GM19324 (cell line): Measurements from ENCODE around the gene RCAN3.
"Not testable (repeated sequence)": the region's sequence is repeated elsewhere in the genome, so short reads cannot be mapped to it uniquely, and the experiment has no call there.

Source experiments
- ATAC-seq: cut with Tn5 transposase; IDR thresholded peaks from one replicate; pipeline ENCODE4 v1.9.1; 2021; ENCODE audit warnings: mild to moderate bottlenecking, moderate library complexity; ENCODE audit not compliant: unreplicated experiment, low FRiP score

RCAN3 gene

DNA sequence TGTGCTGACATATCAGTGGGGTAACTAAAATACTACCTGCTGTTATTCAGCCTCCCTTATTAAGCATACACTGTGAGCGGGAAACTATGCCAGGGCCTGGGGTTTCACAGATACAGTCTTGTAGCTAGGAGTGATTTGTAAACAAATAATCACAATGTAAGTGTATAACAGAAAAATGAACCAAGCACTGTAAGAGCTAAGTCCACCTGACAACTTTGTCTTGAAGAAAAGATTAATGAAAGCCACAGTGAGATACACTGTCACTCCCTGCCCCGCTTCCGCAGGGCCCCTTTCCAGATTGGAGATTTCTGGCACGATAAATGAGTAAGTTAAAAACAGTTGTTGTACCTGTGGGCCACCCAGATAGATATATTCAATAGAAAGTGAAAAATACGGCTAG lies 4.8 kb downstream of the RCAN3 start:
- no peak for ATAC-seq

DNA sequence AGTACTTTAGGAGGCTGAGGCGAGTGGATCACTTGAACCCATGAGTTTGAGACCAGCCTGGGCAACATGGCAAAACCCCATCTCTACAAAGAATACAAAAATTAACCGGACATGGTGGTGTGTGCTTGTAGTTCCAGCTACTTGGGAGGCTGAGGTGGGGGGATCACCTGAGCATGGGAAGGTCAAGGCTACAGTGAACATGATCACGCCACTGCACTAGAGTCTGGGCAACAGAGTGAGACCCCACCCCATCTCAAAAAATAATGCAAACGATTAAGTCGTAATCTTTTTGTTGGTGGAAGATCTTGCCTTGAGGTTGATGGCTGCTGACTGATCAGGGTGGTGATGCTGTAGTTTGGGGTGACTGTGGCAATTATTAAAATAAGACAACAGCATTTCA lies 6.3 kb downstream of the RCAN3 start:
- no peak for ATAC-seq

DNA sequence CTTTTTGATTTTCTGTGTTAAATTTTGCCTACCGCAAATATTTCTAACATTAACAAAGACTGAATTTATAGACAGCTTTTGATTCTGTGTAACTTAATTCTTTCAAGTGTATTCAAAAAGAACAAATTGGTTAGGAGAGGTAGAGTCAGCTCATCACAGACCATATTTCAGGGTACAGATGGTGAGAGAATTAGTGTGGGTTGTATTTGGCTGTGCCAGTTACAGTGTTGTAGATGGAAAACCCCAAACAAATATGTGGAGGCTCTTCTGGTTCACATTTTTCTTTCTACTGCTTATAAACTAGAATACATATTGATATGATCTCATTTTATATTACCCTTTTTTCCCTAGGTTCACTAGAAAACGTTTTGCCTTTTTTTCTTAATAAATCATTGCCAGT lies 11.1 kb downstream of the RCAN3 start:
- no peak for ATAC-seq

DNA sequence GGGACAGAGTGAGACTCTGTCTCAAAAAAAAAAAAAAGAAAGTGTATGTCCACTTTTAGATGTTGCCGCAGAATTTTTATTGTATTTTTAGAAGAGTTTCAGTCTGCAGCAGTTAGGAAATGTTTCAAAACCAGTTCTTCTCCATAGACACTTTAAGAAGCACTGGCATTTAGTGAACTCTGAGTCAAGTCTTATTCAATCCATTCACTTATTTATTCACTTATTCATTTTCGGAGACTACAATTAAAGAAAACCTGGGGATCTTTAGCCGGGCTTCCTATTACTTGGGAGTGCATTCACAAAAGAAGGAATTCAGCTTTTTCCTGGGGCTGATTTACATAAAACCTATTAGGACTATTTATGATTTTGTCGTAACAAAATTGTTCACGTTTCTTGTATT lies 12.3 kb downstream of the RCAN3 start:
- no peak for ATAC-seq

DNA sequence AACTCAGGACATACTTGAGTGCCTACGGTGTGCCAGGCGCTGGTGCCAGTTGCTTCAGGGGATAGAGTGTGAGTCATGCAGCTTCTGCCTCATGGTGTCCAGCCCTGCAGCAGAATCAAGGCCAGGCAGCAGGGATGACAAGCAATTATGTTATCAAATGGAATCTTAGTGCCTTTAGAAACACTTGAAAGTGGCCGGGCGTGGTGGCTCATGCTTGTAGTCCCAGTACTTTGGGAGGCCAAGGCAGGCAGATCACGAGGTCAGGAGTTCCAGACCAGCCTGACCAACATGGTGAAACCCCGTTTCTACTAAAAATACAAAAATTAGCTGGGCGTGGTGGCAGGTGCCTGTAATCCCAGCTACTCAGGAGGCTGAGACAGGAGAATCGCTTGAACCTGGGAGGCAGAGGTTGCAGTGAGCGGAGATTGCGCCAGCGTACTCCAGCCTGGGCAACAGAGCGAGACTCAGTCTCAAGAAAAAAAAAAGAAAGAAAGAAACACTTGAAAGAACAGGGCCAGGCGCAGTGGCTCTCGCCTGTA lies 13.1 kb downstream of the RCAN3 start:
- ATAC-seq: not testable (repeated sequence)

DNA sequence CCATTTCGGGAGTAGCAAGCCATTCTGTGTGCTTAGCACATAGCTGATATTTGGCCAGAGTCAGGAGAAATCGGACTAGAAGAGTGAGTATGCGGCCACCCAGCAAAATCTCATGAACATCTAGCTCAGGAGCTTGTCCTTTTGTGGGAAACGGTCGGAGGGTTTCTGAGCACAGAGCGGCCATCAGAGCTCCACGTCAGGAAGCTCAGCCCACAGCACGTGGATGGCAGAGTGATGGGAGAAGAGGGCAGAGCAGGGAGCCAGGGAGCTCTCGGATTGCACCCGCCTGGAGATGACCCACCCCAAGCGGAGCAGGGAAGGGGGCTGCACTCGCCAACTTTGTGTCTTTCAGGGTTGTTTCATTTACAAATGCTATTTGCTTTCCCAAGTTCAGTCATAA lies 13.9 kb downstream of the RCAN3 start:
- no peak for ATAC-seq

DNA sequence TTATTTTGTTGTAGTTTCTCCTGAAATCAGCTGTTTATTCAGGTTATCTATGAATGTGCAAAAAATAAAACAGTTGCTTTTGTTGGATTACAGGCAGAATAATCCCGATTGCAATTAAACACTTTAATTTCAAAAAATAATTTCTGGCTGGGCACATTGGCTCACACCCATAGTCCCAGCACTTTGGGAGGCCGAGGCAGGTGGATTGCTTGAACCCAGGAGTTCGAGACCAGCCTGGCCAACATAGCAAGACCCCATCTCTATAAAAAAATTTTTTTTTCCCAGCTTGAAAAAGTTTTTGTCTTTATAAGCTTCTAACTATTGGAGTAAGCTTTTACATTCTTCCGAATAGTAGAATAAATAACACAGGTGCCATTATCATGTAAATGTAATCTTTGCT lies 15.3 kb downstream of the RCAN3 start:
- ATAC-seq: no peak

DNA sequence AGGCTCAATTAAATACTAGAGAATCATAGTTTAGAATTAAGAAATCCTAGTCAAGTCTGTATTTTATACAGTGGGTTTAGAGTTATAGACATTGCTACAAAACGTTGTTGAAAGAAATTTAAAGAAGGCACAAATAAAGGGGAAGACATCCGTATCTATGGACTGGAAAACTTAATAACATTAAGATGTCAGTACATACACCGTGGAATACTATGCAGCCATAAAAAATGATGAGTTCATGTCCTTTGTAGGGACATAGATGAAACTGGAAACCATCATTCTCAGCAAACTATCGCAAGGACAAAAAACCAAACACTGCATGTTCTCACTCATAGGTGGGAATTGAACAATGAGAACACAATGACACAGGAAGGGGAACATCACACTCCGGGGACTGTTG lies 17.6 kb downstream of the RCAN3 start:
- ATAC-seq: not testable (repeated sequence)

DNA sequence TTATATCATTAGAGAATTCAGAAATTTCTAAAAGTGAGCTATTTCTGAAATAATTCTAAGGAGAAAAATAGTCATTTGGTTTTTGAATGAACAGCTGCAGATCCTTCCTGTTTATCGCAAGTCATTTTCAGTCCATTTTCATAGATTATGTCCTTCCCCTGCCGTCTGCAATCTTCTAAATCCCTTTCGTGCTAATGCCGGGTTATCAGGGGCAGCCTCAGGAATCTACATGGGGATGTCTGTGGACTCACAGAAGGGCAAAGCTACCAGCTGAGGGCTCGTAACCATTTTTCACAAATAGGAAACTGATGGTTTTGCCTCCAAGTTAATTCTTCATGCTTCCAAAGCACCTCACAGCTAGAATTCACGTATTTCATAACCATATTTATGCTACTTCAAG lies 23.0 kb downstream of the RCAN3 start:
- no peak for ATAC-seq

DNA sequence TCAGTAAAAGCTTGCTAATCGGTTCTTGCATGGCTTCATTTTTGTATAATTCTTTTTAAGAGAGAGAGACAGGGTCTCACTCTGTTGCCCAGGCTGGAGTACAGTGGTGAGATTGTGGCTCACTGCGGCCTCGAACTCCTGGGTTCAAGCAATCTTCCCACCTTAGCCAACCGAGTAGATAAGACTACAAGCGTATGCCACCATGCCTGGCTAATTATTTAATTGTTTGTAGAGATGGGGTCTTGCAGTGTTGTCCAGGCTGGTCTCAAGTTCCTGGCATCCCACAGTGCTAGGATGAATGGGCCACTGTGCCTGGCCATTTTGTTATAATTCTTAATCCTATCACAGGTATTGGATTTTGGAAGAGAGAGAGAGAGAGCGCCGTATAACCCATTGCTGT lies 23.4 kb downstream of the RCAN3 start:
- ATAC-seq: no peak

DNA sequence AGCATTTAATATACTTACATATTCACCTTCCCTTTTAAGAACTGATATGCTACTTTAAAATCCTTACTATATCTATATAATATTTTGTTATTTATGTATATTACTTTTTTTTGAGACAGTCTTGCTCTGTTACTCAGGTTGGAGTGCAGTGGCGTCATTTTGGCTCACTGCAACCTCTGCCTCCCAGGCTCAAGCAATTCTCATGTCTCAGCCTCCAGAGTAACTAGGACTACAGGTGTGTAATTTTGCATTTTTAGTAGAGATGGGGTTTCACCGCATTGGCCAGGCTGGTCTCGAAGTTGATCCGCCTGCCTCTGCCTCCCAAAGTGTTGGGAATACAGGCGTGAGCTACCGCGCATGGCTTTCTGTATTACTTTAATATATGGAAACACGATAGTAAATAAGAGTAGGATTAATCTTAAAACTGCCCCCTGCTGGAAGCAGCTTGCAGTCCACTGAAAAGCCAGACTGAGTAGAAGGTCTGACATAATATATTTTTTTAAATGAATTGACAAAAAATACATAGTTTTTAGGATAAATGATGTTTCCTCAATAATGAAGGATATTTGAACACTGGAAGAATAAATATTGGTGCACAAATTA lies 24.4 kb downstream of the RCAN3 start:
- no peak for ATAC-seq

DNA sequence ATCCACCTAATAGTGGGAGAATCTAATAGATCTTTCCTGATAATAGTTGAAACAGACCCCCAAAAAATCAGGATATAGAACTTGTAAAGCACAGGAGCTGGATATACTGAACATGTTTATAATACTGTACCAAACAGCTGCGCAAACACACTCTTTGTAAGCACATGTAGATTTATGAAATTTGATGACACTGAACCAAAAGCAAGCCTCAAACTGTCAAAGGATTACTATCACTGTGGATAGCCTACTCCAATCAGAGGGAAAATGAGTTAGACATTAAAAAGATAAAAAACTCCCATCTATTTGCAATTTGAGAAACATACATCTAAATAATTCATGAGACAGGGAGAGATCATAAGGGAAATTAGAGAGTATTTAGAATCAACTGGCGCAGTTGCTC lies 26.1 kb downstream of the RCAN3 start:
- no peak for ATAC-seq

DNA sequence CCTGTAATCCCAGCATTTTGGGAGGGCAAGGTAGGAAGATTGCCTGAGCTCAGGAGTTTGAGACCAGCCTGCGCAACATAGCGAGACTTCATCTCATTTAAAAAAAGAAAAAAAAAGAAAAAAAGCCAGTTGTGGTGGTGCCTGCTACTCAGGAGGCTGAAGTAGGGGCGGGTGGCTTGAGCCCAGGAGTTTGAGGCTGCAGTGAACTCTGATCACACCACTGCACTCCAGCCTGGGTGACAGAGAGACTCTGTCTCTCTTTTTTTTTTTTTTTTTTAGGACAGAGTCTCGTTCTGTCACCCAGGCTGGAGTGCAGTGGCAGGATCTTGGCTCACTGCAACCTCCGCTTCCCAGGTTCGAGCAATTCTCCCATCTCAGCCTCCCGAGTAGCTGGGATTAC lies 26.7 kb downstream of the RCAN3 start:
- ATAC-seq: not testable (repeated sequence)

DNA sequence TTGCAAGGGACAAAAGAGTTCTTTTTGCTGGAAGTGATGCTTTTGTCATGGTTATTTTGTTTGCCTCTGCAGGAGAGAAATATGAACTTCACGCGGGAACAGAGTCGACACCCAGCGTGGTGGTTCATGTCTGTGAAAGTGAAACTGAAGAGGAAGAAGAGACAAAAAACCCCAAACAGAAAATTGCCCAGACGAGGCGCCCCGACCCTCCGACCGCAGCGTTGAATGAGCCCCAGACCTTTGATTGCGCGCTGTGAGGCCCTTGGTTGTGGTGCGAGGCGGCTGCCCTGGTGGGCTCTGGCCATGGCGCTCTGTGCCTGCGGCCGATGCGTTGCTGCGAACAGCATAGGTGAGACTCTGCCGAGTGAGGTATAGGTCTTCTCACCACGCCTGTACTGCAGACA lies 32.4 kb downstream of the RCAN3 start:
- no peak for ATAC-seq

DNA sequence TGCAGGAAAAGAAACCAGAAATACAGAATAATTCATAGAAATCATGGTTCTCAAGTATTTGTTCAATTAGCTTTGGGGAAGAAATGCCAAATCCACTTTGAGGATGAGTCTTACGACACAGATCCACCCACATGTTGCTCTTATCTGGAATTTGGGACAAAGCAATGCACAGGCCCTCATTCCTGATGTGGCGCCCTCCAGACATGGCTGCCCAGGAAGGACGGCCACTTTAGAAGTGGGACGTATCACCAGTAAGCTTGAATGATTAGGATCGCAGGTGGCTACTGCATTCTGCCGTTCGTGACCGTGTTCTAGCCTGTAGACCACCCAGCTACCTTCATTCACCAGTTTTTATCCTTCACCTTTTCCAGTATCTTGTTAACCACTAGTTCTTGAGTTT lies 33.1 kb downstream of the RCAN3 start:
- no peak for ATAC-seq

DNA sequence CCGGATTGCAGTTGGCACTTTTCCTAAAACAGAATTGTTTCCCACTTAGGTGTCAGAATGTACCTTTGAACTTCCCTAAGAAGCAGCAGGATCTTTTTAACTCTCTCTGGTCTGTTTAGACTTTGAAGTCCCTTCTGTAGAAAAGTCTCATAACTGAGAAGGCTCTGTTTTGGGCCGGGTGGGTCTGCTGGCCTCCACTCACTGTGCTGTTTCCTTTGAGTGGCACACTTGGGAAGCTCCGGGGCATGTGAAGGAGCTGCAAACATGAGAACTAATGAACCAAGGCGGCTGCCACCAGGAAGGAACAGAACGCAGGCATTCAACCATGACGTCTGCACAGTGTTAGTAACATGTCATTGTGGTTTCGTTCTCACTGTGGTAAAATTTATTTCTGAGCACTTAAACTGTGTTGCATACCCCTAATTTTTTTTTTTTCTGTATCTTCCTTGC lies 33.8 kb downstream of the RCAN3 start:
- peak; percentile 49 for ATAC-seq

DNA sequence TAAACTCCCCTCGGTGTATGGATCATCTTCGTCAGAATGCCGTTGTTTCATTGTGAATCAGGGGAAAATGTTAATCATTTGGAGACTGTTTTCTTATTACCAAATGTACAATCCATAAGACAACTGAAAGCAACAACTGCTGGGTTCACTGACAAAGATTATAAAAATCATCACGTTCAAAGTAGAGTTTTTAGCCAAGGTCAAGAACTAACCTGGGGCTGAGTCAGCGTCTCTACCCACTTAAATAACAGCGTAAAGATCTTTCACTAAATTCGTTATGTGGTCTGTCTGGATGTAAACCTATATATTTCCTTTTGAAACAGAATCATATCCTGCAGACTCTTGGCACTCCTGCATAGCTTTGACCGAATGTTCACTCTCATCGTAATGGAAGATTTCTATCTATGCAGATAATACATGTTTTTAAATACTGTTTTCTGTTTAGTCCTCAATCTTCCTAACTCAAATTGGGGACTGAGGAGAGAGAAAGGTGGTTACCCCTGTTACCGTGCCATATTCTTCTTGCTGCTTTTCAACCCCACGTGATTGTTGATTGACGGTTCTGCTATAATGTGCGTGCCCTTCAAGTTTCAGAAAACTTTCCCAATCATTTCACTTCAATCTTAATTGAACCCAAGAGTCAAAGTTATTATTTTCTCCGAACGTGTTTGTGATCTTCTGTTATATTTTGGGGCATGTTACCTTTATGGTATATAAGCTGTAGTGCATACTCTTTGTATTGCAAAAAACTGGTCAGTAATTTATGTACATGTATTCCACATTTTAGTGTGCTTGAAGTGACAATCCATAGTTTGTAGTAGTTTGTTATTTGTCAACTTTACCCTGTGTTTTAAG lies 37.6 kb downstream of the RCAN3 start:
- ATAC-seq: no peak

DNA sequence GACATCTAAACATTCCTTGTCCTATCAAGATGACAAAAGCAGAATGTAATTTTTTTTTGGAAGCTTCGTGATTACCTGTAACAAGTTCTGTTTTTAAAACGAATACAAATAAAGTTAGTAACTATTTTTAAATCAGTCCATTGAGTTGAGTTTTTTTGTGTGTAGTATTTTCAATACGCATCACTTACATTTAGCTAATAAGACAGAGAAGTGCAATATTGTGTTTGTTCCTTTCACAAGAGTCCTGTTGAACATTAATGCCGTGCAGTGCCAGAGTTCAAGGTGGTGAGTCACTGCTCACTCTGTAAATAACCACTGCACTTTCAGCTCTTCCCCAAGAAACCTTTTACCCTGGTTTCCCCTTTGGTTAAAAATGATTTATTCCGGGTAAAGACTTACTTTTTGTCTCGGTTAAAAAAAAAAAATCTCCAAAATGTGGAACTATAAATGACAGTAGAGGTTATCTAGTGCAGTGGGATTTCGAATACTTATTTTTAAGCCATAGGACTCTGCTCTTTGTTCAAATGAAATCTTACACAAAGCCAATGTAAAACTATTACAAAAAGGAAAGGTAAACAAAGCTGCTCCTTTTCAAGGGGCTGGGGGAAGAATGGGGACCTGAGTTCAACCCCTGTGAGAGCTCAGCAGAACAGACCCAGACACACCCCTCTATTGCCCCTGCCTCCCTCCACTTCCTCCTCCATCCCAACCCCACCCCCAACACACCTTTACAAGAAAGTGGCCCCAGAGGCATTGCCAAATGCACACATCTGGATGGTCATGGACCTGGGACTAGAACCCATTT lies 38.5 kb downstream of the RCAN3 start:
- no peak for ATAC-seq

DNA sequence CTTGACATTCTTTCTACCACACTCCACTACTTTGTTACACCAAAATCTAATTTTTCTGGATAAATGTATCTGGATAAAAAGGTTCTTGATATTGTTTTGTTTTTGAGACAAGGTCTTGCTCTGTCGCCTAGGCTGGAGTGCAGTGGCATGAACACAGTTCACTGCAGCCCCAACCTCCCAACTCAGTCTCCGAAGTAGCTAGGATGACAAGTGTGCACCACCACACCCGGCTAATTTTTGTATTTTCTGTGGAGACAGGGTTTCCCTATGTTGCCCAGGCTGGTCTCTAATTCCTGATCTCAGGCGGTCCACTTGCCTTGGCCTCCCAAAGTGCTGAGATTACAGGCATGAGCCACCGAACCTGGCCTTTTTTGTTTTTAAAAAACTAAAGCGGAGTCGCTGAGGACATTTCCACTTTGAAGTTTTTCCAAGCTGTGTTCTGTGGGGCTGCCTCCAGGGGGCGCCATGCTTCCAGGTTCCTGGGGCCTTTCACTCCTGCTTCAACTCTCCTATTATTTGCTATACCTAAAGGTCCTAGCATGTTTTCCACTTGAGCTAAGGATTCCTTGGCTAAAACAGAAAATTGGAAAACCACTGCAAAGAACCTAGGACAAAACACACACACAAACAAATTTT lies 39.2 kb downstream of the RCAN3 start:
- ATAC-seq: no peak

DNA sequence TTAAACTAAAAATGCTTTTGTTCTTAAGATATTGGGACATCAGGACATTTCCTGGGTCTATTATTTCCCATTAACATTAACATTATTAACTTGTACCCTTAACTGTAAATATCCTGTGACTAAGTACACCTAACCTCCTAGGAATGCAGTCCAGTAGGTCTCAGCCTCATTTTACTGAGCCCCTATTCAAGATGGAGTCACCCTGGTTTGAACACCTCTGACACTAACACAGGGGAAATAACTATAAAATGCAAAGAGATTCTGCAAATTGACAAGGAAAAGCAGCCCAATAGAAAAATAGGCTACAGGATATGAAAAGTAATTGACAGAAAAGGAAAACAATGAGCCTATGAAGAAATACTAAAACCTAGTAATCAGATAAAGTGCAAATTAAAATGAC lies 41.6 kb downstream of the RCAN3 start:
- ATAC-seq: no peak

DNA sequence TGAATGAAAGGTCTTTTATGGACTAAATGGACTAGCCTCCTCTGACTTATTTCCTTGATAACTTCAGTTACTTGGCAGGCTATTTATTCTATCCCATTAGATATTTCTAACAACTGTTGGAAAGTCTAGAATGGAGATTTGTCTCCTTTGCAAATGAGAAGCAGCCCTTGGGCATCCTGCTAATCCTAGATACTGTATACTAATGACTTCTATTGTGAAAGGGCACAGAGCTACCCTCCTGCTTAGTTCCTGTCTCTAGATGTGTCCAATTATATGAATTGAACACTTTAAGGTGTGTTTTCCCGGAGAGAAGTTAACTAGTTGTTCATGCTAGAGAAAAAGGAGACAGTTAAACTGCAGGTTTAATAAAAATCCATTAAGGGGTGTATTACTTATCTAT lies 43.0 kb downstream of the RCAN3 start:
- ATAC-seq: no peak
